Prostate gland (tissue), 2 donors: ENCODE measurements around the gene EXD3. TPM values are rescaled to one million over a fixed set of nuclear protein-coding genes. Genes with fewer than 3 reads are reported as not detected.
A peak's percentile ranks its signal among the peaks of the same experiment; 100 is the strongest.

Source experiments
- DNase-seq: peaks from one replicate; pipeline ENCODE4 v3.0.0-alpha.2; 2019; ENCODE audit warnings: low spot score
- H3K27ac ChIP-seq, 2 donors: fragments of 200-600 bp; sonication (generic); 2 replicates each; pipeline ENCODE4 v1.5.1; 2017 to 2019
- H3K27me3 ChIP-seq: fragments of 200-600 bp; sonication (generic); replicated peaks from 2 replicates; pipeline ENCODE4 v1.5.1; 2019; ENCODE audit not compliant: insufficient read depth
- H3K36me3 ChIP-seq, 2 donors: fragments of 200-600 bp; sonication (generic); 1 replicate in 1 of 2; 2 replicates in 1 of 2; pipeline versions ENCODE4 v1.5.1 to v1.8.1; 2017 to 2019
- H3K4me1 ChIP-seq: fragments of 200-600 bp; sonication (generic); replicated peaks from 2 replicates; pipeline ENCODE4 v1.5.1; 2019
- H3K4me3 ChIP-seq, 2 donors: fragments of 200-600 bp; sonication (generic); 2 replicates each; pipeline ENCODE4 v1.5.1; 2017 to 2019
- H3K9me3 ChIP-seq: fragments of 200-600 bp; sonication (generic); 2 replicates; pipeline ENCODE4 v1.5.1; 2017
- CTCF ChIP-seq, 4 experiments: fragments of 200-600 bp in 2 of 4; fragments of 450-650 bp in 2 of 4; sonication (generic) in 2 of 4; IDR thresholded peaks; 1 replicate in 3 of 4; 2 replicates in 1 of 4; pipeline ENCODE4 v1.5.1; 2016 to 2019; ENCODE audit warnings: antibody characterized with exemption in 4 of 4, mild to moderate bottlenecking in 2 of 4, moderate library complexity in 2 of 4
- POLR2A ChIP-seq: fragments of 450-650 bp; IDR thresholded peaks from one replicate; pipeline ENCODE4 v1.6.1; 2016; ENCODE audit warnings: antibody characterized with exemption, mild to moderate bottlenecking
- POLR2AphosphoS5 ChIP-seq: sonication (generic); formaldehyde crosslinking; IDR thresholded peaks from one replicate; pipeline ENCODE4 v1.6.1; 2017; ENCODE audit warnings: antibody characterized with exemption
- WGBS: methylation state at CpG from one replicate; pipeline ENCODE4 v1.1.5; 2018; 5-methylcytosine and 5-hydroxymethylcytosine counted together
- intact Hi-C: fragments of 100-400 bp; cut with DNase I; formaldehyde crosslinking; loops from one replicate; pipeline ENCODE4 v1.14.2; 2022
- total RNA-seq, 2 donors: library from RNA; depleted of rRNA; stranded (reverse); fragments of >200 nt; gene quantifications; one replicate each; pipeline ENCODE4 v1.1.0, GENCODE V29; 2016

Gene EXD3
- total RNA-seq, 2 donors from 2014 or later, result 32.6 to 44.8 TPM

GRCh38 chr9:137273611-137274320, 149.2 kb downstream of the EXD3 start:
- H3K36me3 ChIP-seq, result peaks cover 0 to 12% of the 10 kb centered on the region in 2 donors
- 41% methylated on average over 15 of the region's 15 CpGs for WGBS
- TF ChIP-seq POLR2A (no peak), POLR2AphosphoS5 (peak; percentile 33)
- peaks cover 3% of the 10 kb centered on the region for H3K27me3 ChIP-seq
- no peaks in the 10 kb centered on the region for H3K9me3 ChIP-seq
- H3K27ac ChIP-seq, result peak overlapping the region; percentile 50 to 70
- intact Hi-C loops, result no loop called here
- DNase-seq, result peak; percentile 59
- H3K4me1 ChIP-seq, result peaks cover 25% of the 10 kb centered on the region
- no peak overlapping the region for H3K4me3 ChIP-seq

GRCh38 chr9:137273095-137273490, 149.9 kb downstream of the EXD3 start:
- WGBS, result 88% methylated on average over 13 of the region's 13 CpGs
- intact Hi-C loops, result no loop called here
- no peak for DNase-seq
- no peak overlapping the region for H3K4me3 ChIP-seq
- H3K27ac ChIP-seq, result no peak overlapping the region
- H3K27me3 ChIP-seq, result peaks cover 3% of the 10 kb centered on the region
- H3K9me3 ChIP-seq, result no peaks in the 10 kb centered on the region
- peaks cover 0 to 12% of the 10 kb centered on the region in 2 donors for H3K36me3 ChIP-seq
- peaks cover 31% of the 10 kb centered on the region for H3K4me1 ChIP-seq
- no peak for TF ChIP-seq POLR2AphosphoS5
- no peak for TF ChIP-seq CTCF (IDR thresholded peaks at IDR 0.05)
- no peak for TF ChIP-seq POLR2A

GRCh38 chr9:137272241-137273094, 150.5 kb downstream of the EXD3 start:
- Histone ChIP-seq H3K36me3 (peaks cover 0 to 12% of the 10 kb centered on the region in 2 donors), H3K9me3 (no peaks in the 10 kb centered on the region), H3K27me3 (peaks cover 3% of the 10 kb centered on the region), H3K4me3 (no peak overlapping the region), H3K27ac (peak overlapping the region; percentile 48 to 90), H3K4me1 (peaks cover 31% of the 10 kb centered on the region)
- TF ChIP-seq POLR2AphosphoS5, result no peak
- TF ChIP-seq CTCF (IDR thresholded peaks at IDR 0.05), result no peak
- no peak for TF ChIP-seq POLR2A
- DNase-seq, result no peak
- 85% methylated on average over 34 of the region's 39 CpGs for WGBS
- intact Hi-C loops, result no loop called here

- Histone ChIP-seq H3K9me3 (no peaks in the 10 kb centered on the region), H3K36me3 (peaks cover 0 to 12% of the 10 kb centered on the region in 2 donors), H3K27ac (peak overlapping the region; percentile 48 to 90), H3K27me3 (no peaks in the 10 kb centered on the region), H3K4me1 (peaks cover 31% of the 10 kb centered on the region), H3K4me3 (no peak overlapping the region)
- no peak for DNase-seq
- WGBS, result 22% methylated on average over 3 of the region's 3 CpGs
- intact Hi-C loops, result no loop called here
- TF ChIP-seq POLR2AphosphoS5 (no peak), CTCF (IDR thresholded peaks at IDR 0.05) (no peak), POLR2A (no peak)
Observed at GRCh38 chr9:137271696-137272076, 151.3 kb downstream of the EXD3 start.

- H3K27me3 ChIP-seq, result no peaks in the 10 kb centered on the region
- peaks cover under 1 to 12% of the 10 kb centered on the region in 2 donors for H3K36me3 ChIP-seq
- no peaks in the 10 kb centered on the region for H3K9me3 ChIP-seq
- H3K27ac ChIP-seq, result peak overlapping the region; percentile 48 to 90
- no peak for TF ChIP-seq POLR2A
- TF ChIP-seq POLR2AphosphoS5, result peak; percentile 40
- H3K4me1 ChIP-seq, result peaks cover 31% of the 10 kb centered on the region
- no peak for DNase-seq
- no peak overlapping the region for H3K4me3 ChIP-seq
- 67% methylated on average over 25 of the region's 32 CpGs for WGBS
- intact Hi-C loops, result no loop called here
Observed at GRCh38 chr9:137270929-137271695, 151.8 kb downstream of the EXD3 start.
